ENCODE data around the gene OPN1SW. TPM values are rescaled to one million over a fixed set of nuclear protein-coding genes. Genes with fewer than 3 reads are reported as not detected.

The OPN1SW gene
- total RNA-seq, 1 donor, result not detected

- DNase-seq (ENCODE audit: low read depth), result no peak
- H3K4me3 ChIP-seq (ENCODE audit: low read depth, low read length), result no peak overlapping the region
- TF ChIP-seq CTCF (IDR thresholded peaks at IDR 0.05; ENCODE audit: insufficient read depth, low read depth, low read length), result no peak
Observed at GRCh38 chr7:128763541-128763940, 12.1 kb downstream of the OPN1SW start.

GRCh38 chr7:128759242-128759641 lies 16.4 kb downstream of the OPN1SW start:
- TF ChIP-seq CTCF (IDR thresholded peaks at IDR 0.05; ENCODE audit: insufficient read depth, low read depth, low read length), result no peak
- no peak for DNase-seq (ENCODE audit: low read depth)
- no peak overlapping the region for H3K4me3 ChIP-seq (ENCODE audit: low read depth, low read length)

- no peak overlapping the region for H3K4me3 ChIP-seq (ENCODE audit: low read depth, low read length)
- no peak for TF ChIP-seq CTCF (IDR thresholded peaks at IDR 0.05; ENCODE audit: insufficient read depth, low read depth, low read length)
- no peak for DNase-seq (ENCODE audit: low read depth)
Observed at GRCh38 chr7:128758553-128758952, 17.0 kb downstream of the OPN1SW start.

GRCh38 chr7:128757203-128757602 lies 18.4 kb downstream of the OPN1SW start:
- TF ChIP-seq CTCF (IDR thresholded peaks at IDR 0.05; ENCODE audit: insufficient read depth, low read depth, low read length), result no peak
- peak; percentile 38 for DNase-seq (ENCODE audit: low read depth)
- no peak overlapping the region for H3K4me3 ChIP-seq (ENCODE audit: low read depth, low read length)

- H3K4me3 ChIP-seq (ENCODE audit: low read depth, low read length), result no peak overlapping the region
- DNase-seq (ENCODE audit: low read depth), result peak; percentile 84
- no peak for TF ChIP-seq CTCF (IDR thresholded peaks at IDR 0.05; ENCODE audit: insufficient read depth, low read depth, low read length)
Observed at GRCh38 chr7:128755819-128756476, 19.6 kb downstream of the OPN1SW start.

- TF ChIP-seq CTCF (IDR thresholded peaks at IDR 0.05; ENCODE audit: insufficient read depth, low read depth, low read length), result no peak
- no peak for DNase-seq (ENCODE audit: low read depth)
- no peak overlapping the region for H3K4me3 ChIP-seq (ENCODE audit: low read depth, low read length)
Observed at GRCh38 chr7:128755075-128755818, 20.3 kb downstream of the OPN1SW start.

Measured in fibroblast of villous mesenchyme (primary cell).